GM10248 (cell line): ENCODE measurements around the gene NPTX2.

Experiments used
- CTCF ChIA-PET: fragments of 300-600 bp; sonication (Branson Sonifier 250); formaldehyde crosslinking; extraction: SDS; loops from one replicate; lab custom pipeline; 2021; ENCODE audit warnings: antibody characterized with exemption; lab: Yijun Ruan, JAX
- POLR2A ChIA-PET: fragments of 350-650 bp; sonication (Branson Sonifier 250); formaldehyde crosslinking; extraction: SDS; loops from one replicate; lab custom pipeline; 2020; ENCODE audit warnings: antibody characterized with exemption; lab: Yijun Ruan, JAX
- DNase-seq: peaks from one replicate; pipeline ENCODE4 v3.0.0; 2012; ENCODE audit errors: extremely low spot score
- TF ChIP-seq, protein P1 (sequence below): IDR thresholded peaks from 2 replicates; pipeline ENCODE4 v1.5.1; 2012; ENCODE audit warnings: mild to moderate bottlenecking, low read depth; ENCODE audit errors: extremely low read depth, missing control alignments, control extremely low read depth

Gene NPTX2

DNA sequence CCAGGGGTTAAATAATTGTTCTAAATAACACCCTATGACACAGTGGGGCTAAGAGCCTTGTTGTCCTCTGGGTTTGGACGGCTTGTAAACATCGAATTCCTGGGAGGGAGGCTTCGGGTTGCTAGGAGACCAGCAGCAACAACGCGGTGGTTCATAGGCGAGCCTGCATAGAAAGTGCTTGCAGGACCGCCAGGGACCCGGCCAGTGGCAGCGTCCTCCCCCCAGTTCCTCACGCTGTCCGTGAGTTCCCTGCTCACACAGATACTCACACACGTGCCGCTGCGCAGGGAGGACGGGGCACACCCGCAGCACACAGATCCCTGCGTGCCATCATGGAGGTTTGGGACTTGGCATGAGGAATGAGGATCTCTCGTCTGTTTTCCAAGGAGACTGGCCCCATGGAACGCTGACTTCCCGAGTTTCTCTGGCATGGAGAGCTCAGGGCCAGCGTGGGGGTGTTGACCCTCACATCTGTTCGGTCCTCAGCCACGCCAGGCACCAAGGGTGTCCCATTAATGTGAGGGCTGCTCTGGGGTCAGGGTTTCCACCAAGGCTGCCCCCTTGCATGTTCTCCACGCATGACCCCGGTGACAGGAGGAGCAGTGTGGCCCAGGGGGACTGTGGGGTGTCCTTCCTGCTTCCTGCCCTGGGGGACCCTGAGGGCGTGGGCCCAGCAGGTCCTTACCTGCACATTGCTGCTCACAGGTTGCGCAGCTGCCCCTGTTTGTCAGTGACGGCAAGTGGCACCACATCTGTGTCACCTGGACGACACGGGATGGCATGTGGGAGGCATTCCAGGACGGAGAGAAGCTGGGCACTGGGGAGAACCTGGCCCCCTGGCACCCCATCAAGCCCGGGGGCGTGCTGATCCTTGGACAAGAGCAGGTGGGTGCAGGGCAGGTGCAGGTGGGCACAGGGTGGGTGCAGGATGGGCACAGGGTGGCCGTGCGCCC is 9.7 kb downstream of the NPTX2 start:
- TF ChIP-seq, protein P1, sequence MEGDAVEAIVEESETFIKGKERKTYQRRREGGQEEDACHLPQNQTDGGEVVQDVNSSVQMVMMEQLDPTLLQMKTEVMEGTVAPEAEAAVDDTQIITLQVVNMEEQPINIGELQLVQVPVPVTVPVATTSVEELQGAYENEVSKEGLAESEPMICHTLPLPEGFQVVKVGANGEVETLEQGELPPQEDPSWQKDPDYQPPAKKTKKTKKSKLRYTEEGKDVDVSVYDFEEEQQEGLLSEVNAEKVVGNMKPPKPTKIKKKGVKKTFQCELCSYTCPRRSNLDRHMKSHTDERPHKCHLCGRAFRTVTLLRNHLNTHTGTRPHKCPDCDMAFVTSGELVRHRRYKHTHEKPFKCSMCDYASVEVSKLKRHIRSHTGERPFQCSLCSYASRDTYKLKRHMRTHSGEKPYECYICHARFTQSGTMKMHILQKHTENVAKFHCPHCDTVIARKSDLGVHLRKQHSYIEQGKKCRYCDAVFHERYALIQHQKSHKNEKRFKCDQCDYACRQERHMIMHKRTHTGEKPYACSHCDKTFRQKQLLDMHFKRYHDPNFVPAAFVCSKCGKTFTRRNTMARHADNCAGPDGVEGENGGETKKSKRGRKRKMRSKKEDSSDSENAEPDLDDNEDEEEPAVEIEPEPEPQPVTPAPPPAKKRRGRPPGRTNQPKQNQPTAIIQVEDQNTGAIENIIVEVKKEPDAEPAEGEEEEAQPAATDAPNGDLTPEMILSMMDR, result no peak
- DNase-seq, result no peak
- CTCF ChIA-PET, result no interaction called here
- POLR2A ChIA-PET, result no interaction called here

DNA sequence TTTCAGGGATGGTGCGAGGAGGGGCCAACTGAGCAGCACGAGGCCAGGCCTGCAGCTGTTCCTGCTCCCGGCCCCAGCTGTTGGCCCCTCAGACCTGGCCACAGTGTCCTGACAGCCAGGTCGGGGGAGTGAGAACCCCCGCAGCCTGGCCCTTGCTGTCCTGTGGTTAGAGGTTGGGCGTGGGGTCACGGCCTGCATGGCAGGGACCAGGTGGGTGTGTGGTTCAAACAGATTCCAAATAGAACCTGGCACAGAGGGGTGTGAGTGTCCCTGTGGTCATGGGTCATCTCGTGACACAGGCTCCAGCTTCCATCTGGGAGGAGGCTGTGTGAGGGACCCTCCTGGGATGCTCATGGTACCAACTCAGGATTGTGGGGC is 10.3 kb downstream of the NPTX2 start:
- ChIA-PET POLR2A (no interaction called here), CTCF (no interaction called here)
- TF ChIP-seq, protein P1, result no peak
- no peak for DNase-seq

DNA sequence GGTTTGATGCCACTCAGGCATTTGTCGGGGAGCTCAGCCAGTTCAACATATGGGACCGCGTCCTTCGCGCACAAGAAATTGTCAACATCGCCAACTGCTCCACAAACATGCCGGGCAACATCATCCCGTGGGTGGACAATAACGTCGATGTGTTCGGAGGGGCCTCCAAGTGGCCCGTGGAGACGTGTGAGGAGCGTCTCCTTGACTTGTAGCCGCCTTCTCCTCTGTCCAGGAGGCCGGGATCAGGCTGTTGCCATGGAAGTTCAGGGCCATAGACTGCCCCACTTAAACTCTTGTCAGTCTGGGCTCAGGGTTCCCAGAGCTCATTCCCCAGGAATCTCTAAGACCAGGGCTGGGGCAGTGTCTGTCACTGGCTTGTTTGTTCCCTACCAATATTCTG is 11.3 kb downstream of the NPTX2 start:
- TF ChIP-seq, protein P1, result no peak
- ChIA-PET POLR2A (no interaction called here), CTCF (no interaction called here)
- no peak for DNase-seq

DNA sequence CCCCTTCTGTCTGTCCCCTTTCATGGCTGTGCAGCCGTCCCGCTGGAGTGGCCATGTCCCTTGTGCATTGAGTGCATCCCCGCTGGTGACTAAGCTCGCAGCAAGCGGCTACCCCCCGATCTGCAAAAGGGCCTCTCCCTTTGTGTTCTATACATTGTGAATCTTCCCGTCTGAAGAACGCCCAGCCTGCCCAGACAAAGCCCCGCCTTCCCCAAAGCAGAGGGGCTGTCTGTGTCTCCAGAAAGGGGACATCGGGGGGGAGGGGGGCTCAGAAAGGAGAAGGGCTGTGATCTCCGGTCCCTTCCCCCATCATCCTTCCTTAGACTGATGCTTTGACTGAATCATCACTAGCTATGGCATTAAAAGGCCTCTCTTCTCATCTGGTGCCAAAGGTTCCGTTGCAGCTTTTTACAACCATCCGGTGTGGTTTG is 11.9 kb downstream of the NPTX2 start:
- CTCF ChIA-PET, result no interaction called here
- no peak for DNase-seq

DNA sequence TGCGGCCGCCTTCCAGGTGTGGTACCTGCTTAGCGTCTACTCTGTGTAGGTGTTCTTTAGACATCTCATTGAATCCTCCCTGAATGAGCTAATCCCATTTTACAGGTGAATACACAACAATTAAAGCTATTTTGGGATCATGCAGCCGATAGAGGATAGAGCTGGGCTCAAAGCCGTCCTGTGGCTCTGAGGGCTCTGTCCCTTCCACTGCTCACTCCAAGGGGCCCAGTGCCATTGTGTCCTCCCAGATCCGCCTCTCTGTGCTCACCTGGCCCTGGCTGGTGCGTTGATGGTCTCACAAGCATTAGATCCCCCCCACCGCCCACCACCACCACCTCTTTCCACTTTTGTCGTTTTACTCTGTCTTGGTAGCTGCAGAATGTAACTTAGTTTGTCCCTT is 13.1 kb downstream of the NPTX2 start:
- ChIA-PET POLR2A (no interaction called here), CTCF (no interaction called here)

More for the DNA sequence above, 11.9 kb downstream of the NPTX2 start:
- POLR2A ChIA-PET, result no interaction called here
- TF ChIP-seq, protein P1, result no peak

DNA sequence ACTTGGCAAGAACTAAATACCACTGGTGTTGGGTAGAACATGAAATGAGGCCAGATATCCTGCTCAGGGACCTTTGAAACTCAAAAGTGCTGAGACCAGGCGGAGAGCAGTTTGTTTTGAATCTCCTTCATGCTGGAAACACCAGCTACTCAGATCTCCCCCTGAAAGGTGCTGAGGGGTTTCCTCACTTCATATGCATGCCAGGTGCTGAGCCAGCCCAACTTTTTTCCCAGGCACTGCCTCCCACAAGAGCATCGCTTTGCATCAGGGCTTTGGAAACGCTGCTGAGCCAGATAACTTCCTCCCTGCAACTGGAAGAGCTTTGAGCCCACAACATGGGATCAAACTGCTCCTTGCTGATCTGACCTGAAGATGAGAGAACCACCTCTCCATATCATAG is 13.7 kb downstream of the NPTX2 start:
- POLR2A ChIA-PET, result interaction anchor here (0.5 kb wide), 1 partner anchor 290 kb away, joined by 5 read pairs; no protein-coding TSS in a partner anchor

More for the DNA sequence above, 13.1 kb downstream of the NPTX2 start:
- TF ChIP-seq, protein P1, result no peak
- DNase-seq, result no peak

More for the DNA sequence above, 13.7 kb downstream of the NPTX2 start:
- no peak for DNase-seq
- TF ChIP-seq, protein P1, result no peak
- CTCF ChIA-PET, result no interaction called here
